ENCODE results near the gene MYLK.

GRCh38 chr3:123764647-123765046 lies 119.5 kb downstream of the MYLK start:
- TF ChIP-seq, protein P1, sequence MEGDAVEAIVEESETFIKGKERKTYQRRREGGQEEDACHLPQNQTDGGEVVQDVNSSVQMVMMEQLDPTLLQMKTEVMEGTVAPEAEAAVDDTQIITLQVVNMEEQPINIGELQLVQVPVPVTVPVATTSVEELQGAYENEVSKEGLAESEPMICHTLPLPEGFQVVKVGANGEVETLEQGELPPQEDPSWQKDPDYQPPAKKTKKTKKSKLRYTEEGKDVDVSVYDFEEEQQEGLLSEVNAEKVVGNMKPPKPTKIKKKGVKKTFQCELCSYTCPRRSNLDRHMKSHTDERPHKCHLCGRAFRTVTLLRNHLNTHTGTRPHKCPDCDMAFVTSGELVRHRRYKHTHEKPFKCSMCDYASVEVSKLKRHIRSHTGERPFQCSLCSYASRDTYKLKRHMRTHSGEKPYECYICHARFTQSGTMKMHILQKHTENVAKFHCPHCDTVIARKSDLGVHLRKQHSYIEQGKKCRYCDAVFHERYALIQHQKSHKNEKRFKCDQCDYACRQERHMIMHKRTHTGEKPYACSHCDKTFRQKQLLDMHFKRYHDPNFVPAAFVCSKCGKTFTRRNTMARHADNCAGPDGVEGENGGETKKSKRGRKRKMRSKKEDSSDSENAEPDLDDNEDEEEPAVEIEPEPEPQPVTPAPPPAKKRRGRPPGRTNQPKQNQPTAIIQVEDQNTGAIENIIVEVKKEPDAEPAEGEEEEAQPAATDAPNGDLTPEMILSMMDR (IDR thresholded peaks at IDR 0.05) = no peak
- no peak for TF ChIP-seq POLR2A (IDR thresholded peaks at IDR 0.05)

Data from lower leg skin (tissue), 3 donors.